Measurements from ENCODE around the gene UNC119.

GRCh38 chr17:28597606-28598383 is 45.4 kb upstream of the UNC119 start:
- TF ChIP-seq CTCF (IDR thresholded peaks at IDR 0.05) (no peak), EZH2 (IDR thresholded peaks at IDR 0.05) (no peak)

All from neural progenitor cell (in vitro differentiated cells).